Endothelial cell (in vitro differentiated cells): ENCODE results near the gene CACNA1D. TPM values are rescaled to one million over a fixed set of nuclear protein-coding genes. Genes with fewer than 3 reads are reported as not detected.

Experiments
- DNase-seq: peaks from one replicate; pipeline ENCODE4 v3.0.0; 2021; ENCODE audit warnings: low spot score
- H3K27ac Mint-ChIP-seq: one replicate; pipeline ENCODE4 v1.8.0; 2021; ENCODE audit warnings: mixed read lengths, inconsistent platforms; ENCODE audit not compliant: unreplicated experiment
- H3K27me3 Mint-ChIP-seq: one replicate; pipeline ENCODE4 v1.8.0; 2021; ENCODE audit warnings: mild to moderate bottlenecking, moderate library complexity, mixed read lengths, inconsistent platforms; ENCODE audit not compliant: unreplicated experiment
- H3K36me3 Mint-ChIP-seq: one replicate; pipeline ENCODE4 v1.8.0; 2021; ENCODE audit warnings: mild to moderate bottlenecking, low read depth, mixed read lengths, inconsistent platforms; ENCODE audit not compliant: unreplicated experiment
- H3K4me1 Mint-ChIP-seq: one replicate; pipeline ENCODE4 v1.8.0; 2021; ENCODE audit warnings: mild to moderate bottlenecking, mixed read lengths, inconsistent platforms; ENCODE audit not compliant: unreplicated experiment
- H3K4me3 Mint-ChIP-seq: one replicate; pipeline ENCODE4 v1.8.0; 2021; ENCODE audit warnings: mild to moderate bottlenecking, mixed read lengths, inconsistent platforms; ENCODE audit not compliant: unreplicated experiment
- H3K9me3 Mint-ChIP-seq: one replicate; pipeline ENCODE4 v1.8.0; 2021; ENCODE audit warnings: mixed read lengths, inconsistent platforms; ENCODE audit not compliant: unreplicated experiment
- CTCF ChIP-seq: fragments of 200-600 bp; sonication (generic); IDR thresholded peaks from one replicate; pipeline ENCODE4 v1.5.0; 2021; ENCODE audit warnings: antibody characterized with exemption; ENCODE audit not compliant: unreplicated experiment
- total RNA-seq: library from RNA; stranded (reverse); fragmentation: NEBNext Ultra II Directional; extraction: Animal tissue kit (Norgen Biotek cat#: 25700); gene quantifications from one replicate; pipeline ENCODE4 v1.2.1, GENCODE V29; 2021; ENCODE audit not compliant: unreplicated experiment

The CACNA1D gene
- total RNA-seq, 1 donor from 2014 or later, result 208 TPM

- H3K9me3 Mint-ChIP-seq, result no peaks in the 10 kb centered on the region
- no peak for DNase-seq
Observed at GRCh38 chr3:53794597-53794996, 300.2 kb downstream of the CACNA1D start.

DNA sequence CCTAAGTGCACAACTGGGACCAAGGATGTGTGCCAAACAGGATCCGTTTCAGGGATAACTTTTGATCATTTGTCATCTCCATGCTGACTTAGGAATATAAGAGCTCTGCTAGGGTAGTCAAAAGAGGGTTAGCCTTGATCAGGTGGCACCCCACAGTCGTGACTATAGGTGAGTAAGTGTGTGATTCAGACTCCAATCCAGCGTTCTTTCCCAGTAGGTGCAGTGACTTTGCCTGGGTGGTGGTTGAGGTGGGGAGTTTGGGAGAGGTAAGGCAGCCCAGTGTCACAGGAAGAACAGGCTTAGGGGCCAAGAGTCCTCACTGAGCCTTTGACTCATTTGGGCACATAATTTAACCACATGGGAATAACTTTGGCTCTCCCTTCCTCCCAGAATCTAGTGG lies 300.8 kb downstream of the CACNA1D start:
- Mint-ChIP-seq H3K36me3 (peaks cover 38% of the 10 kb centered on the region), H3K4me3 (no peak overlapping the region), H3K9me3 (no peaks in the 10 kb centered on the region), H3K27me3 (peaks cover 3% of the 10 kb centered on the region), H3K27ac (no peak overlapping the region), H3K4me1 (no peaks in the 10 kb centered on the region)
- DNase-seq, result no peak
- no peak for TF ChIP-seq CTCF

More at GRCh38 chr3:53794597-53794996, 300.2 kb downstream of the CACNA1D start:
- Mint-ChIP-seq H3K27ac (no peak overlapping the region), H3K27me3 (peaks cover 3% of the 10 kb centered on the region), H3K4me3 (no peak overlapping the region), H3K36me3 (peaks cover 43% of the 10 kb centered on the region), H3K4me1 (no peaks in the 10 kb centered on the region)
- TF ChIP-seq CTCF, result no peak

DNA sequence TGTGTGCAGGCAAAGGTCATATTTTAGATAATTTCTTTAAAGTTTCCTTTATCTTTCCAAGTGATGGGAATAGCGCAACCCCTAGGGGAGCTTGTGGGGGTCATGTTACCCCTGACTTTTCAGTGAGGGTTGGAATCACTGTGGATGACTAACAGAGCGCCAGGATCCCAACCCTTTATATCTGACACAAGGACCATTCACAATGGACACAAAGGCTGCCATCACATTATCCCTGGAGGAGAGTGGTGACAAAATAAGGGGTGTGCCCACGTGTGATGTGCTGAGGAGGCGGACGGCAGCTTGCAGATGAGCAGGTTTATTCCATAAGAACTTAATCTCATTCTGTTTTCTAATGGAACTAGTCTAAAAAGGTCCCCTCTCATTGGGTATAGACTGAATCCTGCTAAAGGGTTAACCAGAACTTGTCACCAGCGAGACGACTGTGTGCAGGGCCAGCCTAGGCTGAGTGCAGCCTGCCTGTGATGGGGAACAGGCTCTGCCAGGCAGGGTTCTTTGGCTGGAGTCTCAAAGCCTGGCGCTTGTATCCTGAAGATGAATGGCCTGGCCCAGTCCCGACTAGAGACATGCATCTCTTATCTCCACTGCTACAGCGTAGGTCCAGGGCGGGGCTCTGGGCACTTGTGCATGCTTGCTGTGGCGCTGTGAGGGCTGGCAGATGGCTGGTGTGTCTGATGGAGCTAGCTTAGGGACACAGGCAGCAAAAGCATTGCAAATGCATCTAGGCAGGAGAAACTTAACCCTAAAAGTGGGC lies 301.6 kb downstream of the CACNA1D start:
- Mint-ChIP-seq H3K9me3 (no peaks in the 10 kb centered on the region), H3K4me1 (no peaks in the 10 kb centered on the region), H3K36me3 (peaks cover 38% of the 10 kb centered on the region), H3K27ac (no peak overlapping the region), H3K27me3 (peaks cover 3% of the 10 kb centered on the region), H3K4me3 (no peak overlapping the region)
- no peak for DNase-seq
- no peak for TF ChIP-seq CTCF

DNA sequence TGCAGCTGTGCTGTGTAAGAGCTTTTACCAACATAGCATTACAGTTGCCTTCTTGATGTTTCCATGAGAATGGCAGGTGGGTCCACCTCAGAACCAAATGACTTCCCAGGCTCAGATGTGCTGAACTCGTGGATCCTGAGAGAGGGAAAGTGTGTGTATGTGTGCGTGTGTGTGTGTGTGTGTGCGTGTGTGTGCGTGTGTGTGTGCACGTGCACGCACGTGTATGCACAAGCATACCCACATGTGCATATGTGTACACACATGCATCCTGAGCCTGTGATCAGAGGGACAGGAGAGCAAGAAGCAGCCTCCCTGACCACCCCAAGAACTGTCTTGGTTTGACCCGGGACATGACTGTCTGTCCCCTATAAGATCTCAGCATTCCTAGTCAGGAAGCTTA lies 303.7 kb downstream of the CACNA1D start:
- no peak for DNase-seq
- Mint-ChIP-seq H3K36me3 (peaks cover 43% of the 10 kb centered on the region), H3K4me1 (no peaks in the 10 kb centered on the region), H3K27ac (no peak overlapping the region), H3K9me3 (no peaks in the 10 kb centered on the region), H3K27me3 (peaks cover 6% of the 10 kb centered on the region), H3K4me3 (no peak overlapping the region)
- no peak for TF ChIP-seq CTCF

DNA sequence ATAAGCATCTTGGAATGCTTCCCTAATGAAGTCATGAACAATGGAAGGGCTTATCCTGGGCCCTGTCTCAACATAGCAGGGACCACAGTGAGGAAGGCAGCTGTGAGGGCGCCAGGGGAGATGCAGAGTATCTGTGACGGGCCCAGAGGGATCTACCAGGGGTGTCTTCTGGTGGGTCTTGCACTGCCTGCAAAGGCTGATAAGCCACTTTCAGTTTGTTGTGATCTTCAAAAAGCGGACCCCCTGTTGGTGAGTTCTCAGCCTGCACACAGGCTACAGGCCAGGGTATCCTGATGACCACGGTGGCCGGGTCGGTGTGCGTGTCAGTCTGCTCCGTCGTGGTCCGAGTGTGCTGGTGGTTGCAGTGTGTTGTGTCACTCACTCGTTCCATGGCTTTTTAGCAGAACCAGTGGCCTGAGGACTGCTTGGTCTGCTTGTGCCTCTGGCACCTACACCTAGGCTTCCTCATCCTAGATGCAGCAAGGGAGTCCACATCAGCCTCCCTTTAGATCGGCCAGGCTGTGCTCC lies 305.0 kb downstream of the CACNA1D start:
- Mint-ChIP-seq H3K36me3 (peaks cover 46% of the 10 kb centered on the region), H3K27ac (no peak overlapping the region), H3K27me3 (peaks cover 9% of the 10 kb centered on the region), H3K4me1 (no peaks in the 10 kb centered on the region), H3K9me3 (no peaks in the 10 kb centered on the region), H3K4me3 (no peak overlapping the region)
- DNase-seq, result no peak
- no peak for TF ChIP-seq CTCF
